ENCODE measurements around the gene IZUMO4.
"Not testable (repeated sequence)": the region's sequence is repeated elsewhere in the genome, so short reads cannot be mapped to it uniquely, and the experiment has no call there.

The IZUMO4 gene

DNA sequence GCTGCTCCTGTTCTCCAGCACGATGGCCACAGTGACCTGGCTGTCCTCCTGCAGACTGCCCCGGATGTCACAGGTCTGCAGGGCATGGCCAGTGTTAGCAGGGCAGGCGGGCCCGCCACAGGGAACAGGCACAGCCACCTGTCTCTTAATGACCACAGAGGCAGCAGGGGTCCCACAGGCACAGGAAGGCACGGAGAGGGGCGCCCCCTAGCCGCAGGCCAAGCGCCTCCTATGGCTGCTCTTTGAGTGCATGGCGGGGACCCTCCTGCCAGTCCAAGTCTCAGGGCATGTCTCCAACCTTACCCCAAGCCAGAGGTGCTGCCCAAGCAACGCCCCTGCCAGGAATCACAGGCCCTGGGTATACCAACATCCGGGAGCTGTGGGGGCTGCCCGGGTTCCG lies 14.1 kb downstream of the IZUMO4 start:
- DNase-seq, result no peak

DNA sequence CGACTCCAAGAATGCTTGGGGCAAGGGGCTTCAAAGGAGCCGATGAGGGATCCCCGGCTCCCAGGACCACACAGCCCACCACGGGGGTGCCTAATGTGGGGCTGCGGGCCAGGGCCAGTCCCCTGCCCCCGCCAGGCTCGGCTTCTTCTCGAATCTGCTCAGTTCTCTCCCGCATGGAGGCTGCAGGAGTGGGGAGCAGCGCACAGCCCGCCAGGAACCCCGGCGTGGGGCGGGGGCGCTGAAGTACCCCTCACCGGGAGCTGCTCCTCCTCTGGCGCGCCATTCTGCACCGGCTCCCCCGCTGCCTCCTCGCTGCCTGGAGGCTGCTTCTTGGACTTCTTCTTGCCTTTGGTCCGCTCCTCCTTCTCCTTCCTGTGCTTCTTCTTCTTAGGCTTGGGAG lies 14.7 kb downstream of the IZUMO4 start:
- DNase-seq, result no peak

DNA sequence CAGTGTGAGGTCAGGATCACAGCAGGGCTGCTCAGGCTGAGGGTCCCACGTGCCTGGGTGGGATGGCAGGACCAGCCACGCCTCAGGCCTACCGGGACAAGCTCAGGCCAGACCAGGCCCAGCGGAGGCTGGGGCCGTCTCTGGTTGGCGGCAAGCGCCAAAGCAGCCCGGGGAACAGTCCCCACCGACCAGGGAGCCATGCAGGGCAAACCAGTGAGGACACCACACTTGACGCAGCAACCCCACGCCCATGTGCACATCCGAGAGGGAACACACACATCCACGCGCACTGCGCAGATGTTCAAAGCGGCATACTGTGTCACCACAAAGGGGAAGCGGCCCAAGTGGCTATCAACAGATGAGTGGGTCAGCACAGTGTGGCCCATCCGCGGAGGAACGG lies 15.2 kb downstream of the IZUMO4 start:
- DNase-seq, result no peak

DNA sequence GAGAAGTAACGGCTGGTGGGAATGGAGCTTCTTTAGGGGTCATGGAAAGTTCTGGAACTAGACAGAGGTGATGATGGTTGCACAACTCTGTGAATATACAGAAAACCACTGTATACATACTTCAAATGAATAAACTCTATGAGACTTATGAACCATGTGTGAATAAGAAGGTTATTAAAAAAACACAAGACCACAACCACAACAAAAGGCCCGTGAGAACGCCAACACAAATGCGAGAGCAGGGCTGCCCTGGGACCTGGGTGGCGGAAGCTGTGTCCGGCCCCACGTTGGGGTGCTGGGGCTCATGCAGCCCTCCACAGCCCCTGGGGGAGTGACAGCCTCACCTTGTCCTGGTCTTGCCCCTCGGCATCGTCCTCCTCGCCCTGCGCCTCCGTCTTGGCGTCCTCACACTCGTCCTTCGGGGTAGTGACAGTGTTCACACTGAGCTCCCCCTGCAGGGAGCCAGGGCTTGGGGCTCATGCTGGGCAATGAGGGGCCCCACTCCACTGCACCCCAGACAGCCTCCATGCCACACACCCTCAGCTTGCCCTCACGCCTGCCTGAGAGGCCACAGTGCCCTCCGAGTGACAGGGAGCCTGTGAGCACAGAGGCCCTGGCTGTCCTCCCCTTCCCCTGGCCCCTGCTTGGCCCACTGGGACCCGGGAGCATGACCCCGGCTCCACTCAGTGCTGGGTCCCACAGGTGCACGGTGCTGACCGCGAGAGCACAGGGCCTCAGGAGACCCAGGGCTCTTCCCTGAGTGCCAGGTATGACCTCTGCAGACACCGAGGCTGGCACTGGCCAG lies 16.0 kb downstream of the IZUMO4 start:
- DNase-seq, result no peak

DNA sequence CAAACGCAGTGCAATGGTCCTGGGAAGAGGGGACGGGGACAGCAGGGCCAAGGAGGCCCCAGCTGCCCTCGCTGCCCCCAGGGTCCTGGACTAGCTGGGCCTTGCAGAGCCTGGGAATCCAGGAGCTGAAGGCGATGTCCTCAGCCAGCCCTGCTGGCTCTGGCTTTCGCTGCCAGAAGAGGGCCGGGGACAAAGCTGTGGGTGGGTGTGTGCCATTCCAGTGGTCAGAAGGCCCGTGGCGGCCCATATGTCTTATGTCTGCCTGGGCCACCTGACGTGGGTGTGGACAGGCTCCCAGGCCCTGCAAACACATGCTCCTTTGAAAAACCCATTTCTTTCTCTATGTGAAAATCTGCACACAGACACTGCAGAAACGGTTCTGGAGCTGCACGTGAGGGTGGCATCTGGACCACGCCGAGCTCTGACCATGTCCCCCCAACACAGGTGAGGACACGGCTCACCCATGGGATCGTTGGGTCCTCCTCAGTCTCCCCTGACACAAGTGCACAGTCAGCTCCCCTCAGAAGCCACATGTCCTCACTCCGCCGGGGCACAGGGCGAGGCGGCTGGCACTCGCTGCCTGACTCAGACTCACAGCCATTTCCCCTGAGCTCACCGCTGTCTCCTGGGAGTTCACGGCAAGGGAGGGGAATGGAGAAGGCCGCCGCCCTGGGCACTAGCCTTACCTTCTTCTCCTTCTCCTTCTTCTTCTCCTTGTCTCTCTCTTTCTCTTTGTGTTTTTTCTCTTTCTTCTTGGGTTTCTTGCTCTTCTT lies 16.9 kb downstream of the IZUMO4 start:
- no peak for DNase-seq

DNA sequence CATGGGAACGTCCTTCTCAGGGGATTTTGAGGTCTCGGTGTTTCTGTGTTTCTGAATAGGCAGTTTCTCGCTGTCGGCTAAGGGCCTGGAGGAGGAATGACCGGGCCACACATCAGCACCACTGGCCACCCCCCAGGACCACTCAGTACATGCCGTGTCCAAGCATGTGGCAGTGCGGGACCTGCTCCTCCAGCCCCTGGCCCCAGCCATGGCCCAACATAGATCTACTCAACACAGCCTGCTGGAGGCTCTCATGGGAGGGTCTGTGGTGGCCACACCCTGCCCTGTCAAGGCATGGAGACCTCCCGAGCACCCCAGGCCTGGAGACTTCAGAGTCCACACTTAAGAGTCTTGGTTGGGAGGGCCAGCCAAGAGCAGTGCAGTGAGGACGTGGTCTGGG lies 17.5 kb downstream of the IZUMO4 start:
- DNase-seq, result no peak

DNA sequence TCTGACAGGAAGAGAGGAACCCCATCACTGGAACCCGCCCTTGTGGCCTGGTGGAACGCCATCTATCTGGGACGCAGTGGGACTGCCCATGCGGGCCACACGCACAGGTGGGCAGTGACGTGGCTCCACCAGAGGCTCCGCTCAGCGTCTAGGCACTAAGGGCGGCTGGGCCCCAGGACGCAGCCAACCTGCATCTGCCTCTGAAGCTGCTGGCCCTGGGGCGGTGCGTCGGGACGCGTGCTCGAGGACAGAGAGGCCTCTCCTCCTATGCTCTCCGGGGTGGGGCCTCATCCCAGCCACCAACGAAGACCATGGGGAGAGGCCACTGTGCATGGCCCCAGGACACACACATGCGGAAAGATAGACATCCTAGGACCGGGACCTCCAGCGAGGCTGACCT lies 18.1 kb downstream of the IZUMO4 start:
- no peak for DNase-seq

DNA sequence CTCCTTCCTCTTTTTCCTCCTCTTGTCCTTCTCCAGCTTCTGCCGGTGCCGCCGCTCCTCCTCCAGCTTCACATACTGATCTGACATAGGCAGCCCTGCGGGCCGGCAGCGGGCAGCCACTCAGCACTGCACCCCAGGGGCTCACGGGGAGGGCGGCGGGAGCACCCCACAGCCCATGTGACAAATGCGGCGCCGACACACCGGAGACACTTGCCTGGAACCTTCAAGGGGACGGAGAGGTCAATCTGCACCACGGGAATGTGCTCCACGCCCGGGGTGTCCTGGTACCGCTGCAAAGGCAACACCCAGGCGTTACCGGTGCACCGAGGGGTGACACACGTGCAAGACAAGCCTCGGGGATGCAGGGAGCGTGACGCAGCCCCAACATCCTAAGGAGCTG lies 18.6 kb downstream of the IZUMO4 start:
- DNase-seq, result no peak

DNA sequence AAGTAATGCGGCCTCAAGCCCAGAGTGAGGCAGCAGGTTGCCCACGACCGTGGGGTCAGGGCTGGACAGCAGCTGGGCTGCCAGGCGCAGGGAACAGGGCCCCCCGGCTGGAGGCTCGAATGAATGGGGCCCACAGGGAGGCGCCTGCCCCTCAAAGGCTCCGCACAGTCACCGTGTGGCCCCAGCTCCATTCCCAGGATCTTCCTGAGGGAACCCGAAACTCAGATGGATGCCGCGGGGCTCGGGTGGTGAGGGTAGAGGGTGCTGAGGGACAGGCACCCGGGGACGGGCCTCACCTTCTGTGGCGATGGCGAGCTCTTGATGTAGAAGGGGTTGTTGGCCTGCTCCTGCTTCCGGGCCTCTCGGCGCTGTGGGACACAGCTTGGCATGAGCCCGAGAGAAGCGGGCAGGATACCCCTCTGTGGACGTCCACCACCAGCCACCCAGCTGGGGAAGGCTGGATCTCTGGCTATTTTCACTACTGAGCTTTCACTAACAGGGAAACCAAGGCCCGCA lies 19.3 kb downstream of the IZUMO4 start:
- DNase-seq, result no peak

DNA sequence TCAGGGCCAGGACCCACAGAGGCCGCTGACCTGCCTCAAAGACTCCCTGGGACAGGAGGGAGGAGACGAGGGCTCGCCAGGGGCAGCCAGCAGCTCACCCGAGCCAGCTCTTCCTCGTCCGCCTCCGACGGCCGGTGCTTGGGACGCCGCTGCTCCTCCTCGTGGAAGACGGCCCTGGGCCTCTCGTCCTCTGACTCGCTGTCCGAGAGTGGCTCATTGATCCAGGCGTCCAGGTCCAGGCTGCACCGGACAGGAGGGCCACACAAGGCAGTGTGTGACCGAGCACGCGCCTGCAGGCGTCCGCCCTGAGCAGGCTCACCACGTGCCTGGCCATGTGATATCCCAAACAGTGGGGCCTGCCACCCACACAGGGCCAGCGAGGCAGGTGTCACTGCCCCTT lies 19.8 kb downstream of the IZUMO4 start:
- DNase-seq, result no peak

DNA sequence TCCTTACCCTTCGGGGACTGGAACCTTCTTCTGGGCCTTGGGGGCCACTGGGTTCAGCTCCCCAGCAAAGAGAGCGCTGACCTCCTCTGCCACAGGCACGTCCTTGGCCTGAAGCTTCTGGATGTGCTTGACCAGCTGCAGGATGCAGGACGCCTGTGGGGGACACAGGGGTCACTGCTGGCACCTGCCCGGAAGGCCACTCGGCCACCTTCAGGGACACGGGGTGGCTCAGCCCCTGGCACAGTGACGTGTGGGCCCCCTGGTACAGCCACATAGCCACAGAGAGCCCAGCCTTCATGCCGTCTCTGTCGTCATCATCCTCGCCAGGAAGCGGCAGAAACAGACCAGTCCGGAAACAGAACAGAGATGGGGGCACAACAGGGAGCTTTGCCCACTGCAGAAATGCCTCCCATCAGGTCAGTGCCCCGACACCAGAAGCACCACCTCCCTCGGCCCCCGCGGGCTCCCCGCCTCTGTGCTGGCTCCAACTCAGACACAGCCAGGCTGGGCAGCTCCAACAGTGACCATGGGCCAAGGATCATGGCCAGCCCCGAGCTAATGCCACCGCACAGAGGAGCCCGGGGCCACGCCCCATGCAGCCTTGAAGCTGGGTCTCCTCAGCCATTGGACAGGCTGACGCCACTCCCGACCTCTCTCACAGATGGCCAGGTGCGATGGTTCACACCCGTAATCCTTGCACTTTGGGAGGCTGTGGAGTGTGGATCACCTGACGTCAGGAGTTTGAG lies 20.7 kb downstream of the IZUMO4 start:
- no peak for DNase-seq

DNA sequence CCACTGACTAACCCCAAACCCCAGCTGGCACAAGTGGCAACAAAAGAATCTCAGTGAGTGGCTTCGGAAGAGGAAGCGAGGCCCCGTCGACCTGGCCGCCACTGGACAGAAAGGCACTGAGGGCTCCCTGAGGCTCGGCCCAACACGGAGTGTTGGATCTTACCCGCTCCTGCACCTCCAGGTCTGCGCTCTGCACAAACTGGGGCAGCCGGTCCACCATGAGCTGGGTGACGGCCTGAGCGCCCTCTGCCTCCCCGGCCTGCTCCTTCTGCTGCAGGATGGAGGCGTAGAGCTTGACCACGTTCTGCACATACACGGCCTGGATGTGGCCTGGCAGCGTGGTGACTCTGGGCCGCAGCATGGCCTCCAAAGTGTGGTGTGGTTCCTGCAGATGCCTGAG lies 21.7 kb downstream of the IZUMO4 start:
- DNase-seq, result no peak

DNA sequence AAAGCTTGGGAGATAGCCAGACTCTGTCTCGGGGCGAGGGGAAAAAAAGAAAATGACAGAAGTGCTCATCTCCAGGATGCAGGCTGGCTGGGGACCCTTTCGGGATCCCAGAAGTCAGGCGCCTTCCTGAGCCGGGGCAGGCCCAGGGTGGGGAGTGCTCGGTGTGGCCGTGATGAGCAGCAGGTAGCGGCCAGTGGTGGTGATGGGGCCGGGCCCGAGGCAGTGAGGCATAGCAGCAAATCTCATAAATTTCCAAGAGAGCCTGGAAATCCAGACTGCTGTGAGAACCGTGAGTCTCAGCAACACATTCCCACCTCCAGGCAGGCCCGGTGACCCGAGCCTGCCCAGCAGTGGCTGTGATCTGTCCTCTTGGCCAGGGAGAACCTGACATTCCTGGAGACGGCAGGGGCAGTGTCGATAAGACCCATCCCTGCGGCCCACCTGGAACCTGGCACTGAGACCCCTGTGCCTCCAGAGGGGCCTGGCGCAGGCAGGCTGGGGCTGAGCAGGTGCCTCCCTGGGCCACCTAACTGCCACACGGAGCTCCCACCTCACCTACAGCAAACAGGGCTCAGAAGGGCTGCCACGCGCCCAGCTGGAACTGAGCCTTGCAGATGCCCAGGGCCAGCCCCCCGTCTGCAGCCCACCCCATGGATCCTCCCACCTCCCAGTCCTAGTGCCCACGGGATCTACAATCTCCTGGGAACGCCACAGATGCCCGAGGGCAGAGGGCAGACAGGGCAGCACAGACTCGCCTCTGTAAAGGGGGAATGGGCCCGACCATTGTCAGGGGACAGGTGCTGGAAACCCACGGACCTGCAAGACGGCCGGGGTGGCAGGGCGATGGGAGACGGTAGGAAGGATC lies 23.4 kb downstream of the IZUMO4 start:
- no peak for DNase-seq

DNA sequence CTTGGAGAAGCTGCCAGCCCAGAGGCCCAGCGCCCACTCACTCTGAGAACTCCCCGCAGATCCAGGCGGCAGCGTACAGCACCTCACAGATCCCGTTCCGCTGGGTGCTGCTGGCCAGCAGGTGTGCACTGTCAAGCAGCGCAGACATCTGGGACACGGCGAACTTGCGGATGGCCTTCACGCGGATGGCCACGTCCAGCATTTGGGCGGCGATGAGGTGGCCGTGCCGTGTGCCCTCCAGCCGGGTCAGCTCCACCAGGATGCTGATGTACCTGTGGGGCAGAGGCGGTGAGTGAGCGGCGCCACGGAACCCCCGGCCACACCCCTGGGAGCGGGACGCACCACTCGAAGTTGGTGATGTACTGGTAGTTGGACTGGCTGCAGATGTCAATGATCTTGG lies 24.1 kb downstream of the IZUMO4 start:
- DNase-seq, result no peak

DNA sequence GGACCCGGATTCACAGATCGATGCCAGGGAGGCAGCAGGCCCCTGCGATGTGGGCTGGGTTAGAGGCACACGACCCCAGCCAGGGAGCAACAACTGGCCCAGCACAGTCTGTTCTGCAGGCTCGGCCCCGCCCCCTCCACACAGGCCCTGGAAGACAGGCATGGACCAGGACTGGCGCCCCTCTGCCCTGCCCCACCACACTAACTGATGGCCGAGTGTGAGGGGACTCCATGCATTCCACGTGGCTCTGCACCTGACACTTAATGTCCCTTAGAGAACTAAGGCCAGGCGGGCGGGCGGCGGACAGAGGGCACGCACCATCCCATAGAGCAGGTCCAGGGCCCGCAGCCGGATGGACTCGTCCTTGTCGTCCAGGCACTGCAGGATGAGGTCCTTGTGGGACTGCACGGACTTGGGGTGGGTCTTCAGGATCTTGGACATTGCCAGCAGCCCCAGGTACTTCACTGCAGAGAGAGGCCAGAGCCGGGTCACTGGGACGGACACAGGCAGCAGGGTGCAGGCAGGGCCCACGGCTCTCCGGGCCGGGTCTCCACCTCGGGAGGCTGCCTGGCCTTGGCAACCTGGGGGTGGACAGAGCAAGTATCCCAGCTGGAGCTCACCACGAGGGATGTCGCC lies 24.8 kb downstream of the IZUMO4 start:
- no peak for DNase-seq

DNA sequence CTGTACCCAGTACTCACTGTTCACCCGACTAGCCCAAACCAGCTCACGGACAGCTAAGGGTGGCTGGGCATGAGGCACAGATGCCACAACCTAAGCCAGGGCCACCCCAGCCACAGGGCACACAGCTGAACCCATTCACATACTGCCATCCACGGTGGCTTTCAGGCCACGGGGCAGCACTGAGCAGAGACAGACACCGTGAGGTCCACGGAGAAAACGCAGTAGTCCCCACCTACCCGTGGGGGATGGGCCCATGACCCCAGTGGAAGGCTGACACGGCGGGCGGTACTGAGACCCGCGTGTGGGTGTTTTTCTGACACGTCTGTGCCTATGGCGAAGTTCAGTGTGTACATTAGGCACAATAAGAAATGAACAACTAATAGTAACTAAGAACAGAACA lies 25.5 kb downstream of the IZUMO4 start:
- DNase-seq, result no peak

DNA sequence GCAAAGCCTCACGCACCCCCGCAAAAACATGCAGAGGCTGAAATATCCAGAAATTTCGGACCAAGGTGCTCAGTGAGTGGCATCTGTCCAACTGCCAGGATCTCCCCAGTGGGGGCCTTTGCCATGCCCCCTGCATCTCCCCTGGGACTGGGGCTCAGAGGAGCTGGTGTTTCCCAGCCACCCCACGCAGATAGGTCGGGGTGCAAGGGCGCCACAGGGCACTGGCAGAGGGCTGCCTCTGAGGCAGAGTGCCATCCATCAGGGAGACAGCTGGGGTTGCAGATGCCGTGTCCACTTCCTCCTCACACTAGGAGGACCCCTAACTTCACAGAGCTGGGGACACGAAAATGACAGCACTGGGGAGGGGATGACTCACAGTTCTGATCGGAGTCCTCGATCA lies 26.3 kb downstream of the IZUMO4 start:
- no peak for DNase-seq

DNA sequence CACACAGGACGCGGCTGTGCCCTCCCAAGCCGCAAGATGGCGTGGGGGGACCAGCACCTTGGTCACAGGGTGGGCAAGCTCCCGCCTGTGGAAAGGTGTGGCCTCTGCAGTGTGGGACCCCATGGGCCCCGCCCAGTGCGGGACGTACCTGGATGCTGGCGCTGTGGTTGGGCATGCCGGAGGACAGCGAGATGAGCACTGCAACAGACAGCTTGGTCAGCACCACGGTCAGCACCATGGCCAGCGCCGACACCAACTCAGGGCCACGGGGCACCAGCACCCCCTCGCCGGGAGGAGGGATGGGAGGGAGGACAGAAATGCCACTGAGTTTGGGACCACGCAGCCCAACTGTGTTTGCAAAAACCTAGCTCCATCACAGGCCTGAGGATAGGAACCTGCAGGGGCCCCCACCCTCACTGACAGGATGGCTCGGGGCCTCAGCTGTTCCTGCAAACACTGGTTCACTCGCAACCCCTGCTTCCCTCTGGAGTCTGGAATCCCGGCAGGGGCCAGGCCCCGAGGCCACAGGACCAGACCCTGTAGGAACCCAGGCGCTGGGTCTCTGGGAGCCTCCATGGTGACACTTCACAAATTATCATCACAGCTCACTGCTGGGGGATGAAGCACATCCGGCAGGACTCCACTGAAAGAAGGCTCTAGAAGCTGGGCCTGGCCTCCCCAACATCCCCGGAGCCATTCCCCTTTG lies 27.1 kb downstream of the IZUMO4 start:
- DNase-seq, result no peak

DNA sequence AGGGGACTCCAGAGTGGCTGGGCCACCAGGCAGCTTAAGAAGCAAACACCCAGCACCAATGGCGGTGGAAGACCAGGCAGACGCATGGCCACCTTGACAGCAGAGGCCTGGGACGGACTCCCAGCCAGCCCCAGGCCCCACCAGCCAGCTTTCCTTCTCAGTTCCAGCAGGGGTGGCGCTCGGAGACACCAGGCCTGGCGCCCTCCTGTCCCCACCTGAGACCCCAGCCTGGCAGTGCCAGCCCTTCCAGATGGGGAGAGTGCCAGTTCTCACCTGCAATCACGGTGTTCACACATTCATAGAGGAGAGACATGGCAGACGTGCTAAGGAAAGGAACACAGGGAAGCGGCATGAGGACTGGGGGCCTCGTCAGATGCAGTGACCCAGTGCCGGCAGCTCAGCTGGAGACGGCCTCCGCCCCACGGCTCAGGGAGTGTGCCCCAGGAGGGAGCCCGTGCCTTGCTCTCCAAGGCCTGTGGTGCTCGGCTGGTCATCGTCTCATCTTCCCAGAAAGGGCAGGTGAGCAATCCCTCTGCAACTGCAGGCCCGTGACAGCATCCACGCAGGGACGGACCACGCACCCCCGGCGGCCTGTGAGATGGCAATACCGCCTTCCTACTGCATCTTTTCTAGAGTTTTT lies 30.3 kb downstream of the IZUMO4 start:
- no peak for DNase-seq

DNA sequence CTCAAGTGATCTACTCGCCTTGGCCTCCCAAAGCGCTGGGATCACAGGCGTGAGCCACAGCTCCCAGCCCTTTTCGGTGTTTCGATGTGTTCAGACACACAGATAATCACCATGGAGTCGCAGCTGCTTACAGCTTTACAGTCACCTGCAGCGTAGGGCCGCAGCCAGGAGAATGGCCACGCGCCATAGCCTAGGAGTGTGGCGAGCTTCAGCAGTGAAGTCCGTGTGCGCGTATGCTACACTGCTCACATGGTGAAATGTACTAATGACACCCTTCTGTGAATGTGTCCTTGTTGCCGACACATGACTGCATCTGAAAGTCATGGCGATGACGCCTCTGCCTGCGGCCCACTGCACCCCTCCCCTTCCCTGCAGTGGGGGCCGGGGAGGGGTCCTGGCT lies 31.0 kb downstream of the IZUMO4 start:
- DNase-seq, result no peak

DNA sequence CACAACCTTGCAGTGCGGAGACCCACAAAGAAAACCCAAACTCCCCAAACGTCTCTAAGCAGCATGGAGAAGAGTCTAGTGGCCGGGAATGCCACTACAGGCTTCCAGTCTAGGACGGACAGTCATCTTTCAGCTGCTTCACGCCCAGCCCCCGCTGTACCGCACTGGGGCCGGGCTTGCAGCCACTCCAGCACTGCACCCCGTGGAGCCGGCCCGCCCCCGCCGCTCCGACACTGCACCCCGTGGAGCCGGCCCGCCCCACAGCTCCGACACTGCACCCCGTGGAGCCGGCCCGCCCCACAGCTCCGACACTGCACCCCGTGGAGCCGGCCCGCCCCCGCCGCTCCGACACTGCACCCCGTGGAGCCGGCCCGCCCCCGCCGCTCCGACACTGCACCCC lies 31.5 kb downstream of the IZUMO4 start:
- not testable (repeated sequence) for DNase-seq

Measured in DMS153 (cell line).